Measurements from ENCODE around the gene NOXO1. TPM values are rescaled to one million over a fixed set of nuclear protein-coding genes. Genes with fewer than 3 reads are reported as not detected.
A peak's percentile ranks its signal among the peaks of the same experiment; 100 is the strongest.

Gene NOXO1
- total RNA-seq, 1 donor from 2014 or later = 1.5 TPM

DNA sequence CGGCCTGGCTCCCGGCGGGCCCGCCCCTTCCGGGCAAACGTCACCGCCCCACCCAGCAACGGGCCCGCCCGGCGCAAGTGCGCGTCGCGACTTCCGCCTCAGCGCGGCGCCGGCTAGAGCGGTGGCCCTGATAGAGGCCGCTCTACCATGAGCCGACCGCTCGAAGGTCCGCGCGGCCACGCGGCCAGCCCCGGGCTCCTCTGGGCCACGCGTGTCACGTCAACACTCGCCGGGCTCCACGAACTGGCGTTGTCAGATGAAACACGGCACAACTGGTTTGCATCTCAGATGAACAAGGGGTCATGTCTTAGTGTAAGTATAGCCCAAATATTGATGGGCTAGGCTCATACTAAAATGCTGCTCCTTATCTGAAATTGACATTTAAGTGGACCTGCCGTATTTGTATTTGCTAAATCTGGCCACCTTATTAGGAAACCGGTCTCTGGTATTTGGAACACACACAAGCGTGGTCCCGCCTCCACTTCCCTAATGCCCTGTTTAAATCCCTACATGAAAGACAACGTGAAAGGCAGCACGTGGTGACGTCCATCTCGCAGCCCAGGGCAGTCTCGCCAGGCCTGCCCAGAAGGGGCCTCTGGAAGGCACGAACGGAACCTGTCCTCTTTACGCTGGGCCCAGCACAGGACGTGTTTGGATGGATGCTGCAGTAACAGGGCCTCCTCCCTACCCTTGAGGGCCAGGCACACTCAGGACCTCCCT lies 28.7 kb upstream of the NOXO1 start, which contains the start of gene ZNF598:
TSS of gene ZNF598 (minus strand) at position 31 of the 720 bp plus-strand sequence.
- DNase-seq (ENCODE audit: low spot score, unreplicated experiment) = peak; percentile 69
- H3K4me1 Mint-ChIP-seq (ENCODE audit: low read depth) = peaks cover 17% of the 10 kb centered on the region
- no peaks in the 10 kb centered on the region for H3K9me3 Mint-ChIP-seq (ENCODE audit: low read depth)
- peak within 1 kb of the TSS; percentile 87 for H3K4me3 Mint-ChIP-seq (ENCODE audit: low read depth)
- H3K36me3 Mint-ChIP-seq (ENCODE audit: insufficient read depth) = peaks cover 2% of the 10 kb centered on the region
- no peaks in the 10 kb centered on the region for H3K27me3 Mint-ChIP-seq
- H3K27ac Mint-ChIP-seq = peak within 1 kb of the TSS; percentile 95
- TF ChIP-seq, protein P1, sequence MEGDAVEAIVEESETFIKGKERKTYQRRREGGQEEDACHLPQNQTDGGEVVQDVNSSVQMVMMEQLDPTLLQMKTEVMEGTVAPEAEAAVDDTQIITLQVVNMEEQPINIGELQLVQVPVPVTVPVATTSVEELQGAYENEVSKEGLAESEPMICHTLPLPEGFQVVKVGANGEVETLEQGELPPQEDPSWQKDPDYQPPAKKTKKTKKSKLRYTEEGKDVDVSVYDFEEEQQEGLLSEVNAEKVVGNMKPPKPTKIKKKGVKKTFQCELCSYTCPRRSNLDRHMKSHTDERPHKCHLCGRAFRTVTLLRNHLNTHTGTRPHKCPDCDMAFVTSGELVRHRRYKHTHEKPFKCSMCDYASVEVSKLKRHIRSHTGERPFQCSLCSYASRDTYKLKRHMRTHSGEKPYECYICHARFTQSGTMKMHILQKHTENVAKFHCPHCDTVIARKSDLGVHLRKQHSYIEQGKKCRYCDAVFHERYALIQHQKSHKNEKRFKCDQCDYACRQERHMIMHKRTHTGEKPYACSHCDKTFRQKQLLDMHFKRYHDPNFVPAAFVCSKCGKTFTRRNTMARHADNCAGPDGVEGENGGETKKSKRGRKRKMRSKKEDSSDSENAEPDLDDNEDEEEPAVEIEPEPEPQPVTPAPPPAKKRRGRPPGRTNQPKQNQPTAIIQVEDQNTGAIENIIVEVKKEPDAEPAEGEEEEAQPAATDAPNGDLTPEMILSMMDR (IDR thresholded peaks at IDR 0.05; ENCODE audit: unreplicated experiment) = no peak

DNA sequence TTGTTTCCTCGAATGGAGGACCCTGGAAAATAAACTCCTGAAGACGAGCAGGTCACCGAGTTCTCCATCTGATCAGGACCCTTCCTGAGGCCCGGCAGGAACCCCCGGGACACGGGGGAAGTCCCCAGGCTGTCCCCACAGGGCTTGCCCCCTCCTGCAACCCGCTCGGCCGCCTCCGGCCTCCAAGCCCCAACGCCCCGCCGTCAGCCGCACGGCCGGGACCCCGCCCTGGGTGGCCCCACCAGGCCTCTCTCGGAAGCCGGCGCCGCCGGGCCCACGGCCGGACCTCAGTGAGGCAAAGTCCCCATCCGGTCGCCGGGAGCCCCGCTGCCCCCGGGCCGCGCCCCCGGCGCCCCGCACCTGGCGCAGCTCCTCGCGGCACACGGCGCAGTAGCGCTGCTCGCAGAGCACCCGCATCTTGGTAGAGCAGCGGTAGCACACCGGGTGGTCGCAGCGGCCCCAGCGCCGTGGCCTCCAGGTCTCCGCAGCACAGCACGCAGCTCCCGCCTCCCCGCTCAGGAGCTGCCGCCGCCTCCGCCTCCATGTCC lies 28.0 kb upstream of the NOXO1 start:
- no peaks in the 10 kb centered on the region for H3K9me3 Mint-ChIP-seq (ENCODE audit: low read depth)
- no peak overlapping the region for H3K27ac Mint-ChIP-seq
- H3K27me3 Mint-ChIP-seq = no peaks in the 10 kb centered on the region
- peaks cover 2% of the 10 kb centered on the region for H3K36me3 Mint-ChIP-seq (ENCODE audit: insufficient read depth)
- H3K4me1 Mint-ChIP-seq (ENCODE audit: low read depth) = peaks cover 21% of the 10 kb centered on the region
- TF ChIP-seq, protein P1 (IDR thresholded peaks at IDR 0.05; ENCODE audit: unreplicated experiment) = no peak
- no peak for DNase-seq (ENCODE audit: low spot score, unreplicated experiment)
- peak overlapping the region; percentile 72 for H3K4me3 Mint-ChIP-seq (ENCODE audit: low read depth)

DNA sequence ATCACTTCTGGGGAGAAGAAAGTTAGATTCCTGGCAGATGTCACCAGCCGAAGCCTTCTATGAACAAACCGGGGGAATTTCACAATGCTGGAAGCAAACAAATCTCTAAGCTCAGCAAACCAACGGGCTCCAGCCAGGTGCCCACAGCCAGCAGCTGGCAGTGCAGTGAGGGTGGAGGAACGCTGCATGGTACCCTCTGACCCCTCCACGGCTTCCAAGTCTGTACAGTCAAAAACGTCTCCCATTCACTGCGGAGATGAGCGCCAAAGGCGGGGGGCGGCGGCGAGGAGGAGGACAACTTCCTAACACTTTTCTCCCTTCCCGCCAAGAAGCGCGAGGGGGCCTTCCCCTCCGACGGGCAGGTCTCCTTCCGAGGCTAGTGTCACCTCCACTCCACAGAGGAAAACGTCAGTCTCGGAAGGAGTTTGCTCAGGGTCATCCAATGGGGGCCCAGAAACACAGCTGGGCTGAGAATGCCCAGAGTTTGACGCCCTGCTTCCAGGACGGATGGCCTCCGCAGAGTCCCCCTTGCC lies 27.4 kb upstream of the NOXO1 start:
- H3K27ac Mint-ChIP-seq = peak overlapping the region; percentile 46
- H3K4me3 Mint-ChIP-seq (ENCODE audit: low read depth) = peak overlapping the region; percentile 72
- no peaks in the 10 kb centered on the region for H3K9me3 Mint-ChIP-seq (ENCODE audit: low read depth)
- TF ChIP-seq, protein P1 (IDR thresholded peaks at IDR 0.05; ENCODE audit: unreplicated experiment) = no peak
- H3K4me1 Mint-ChIP-seq (ENCODE audit: low read depth) = peaks cover 21% of the 10 kb centered on the region
- no peak for DNase-seq (ENCODE audit: low spot score, unreplicated experiment)
- no peaks in the 10 kb centered on the region for H3K27me3 Mint-ChIP-seq
- H3K36me3 Mint-ChIP-seq (ENCODE audit: insufficient read depth) = peaks cover 2% of the 10 kb centered on the region

DNA sequence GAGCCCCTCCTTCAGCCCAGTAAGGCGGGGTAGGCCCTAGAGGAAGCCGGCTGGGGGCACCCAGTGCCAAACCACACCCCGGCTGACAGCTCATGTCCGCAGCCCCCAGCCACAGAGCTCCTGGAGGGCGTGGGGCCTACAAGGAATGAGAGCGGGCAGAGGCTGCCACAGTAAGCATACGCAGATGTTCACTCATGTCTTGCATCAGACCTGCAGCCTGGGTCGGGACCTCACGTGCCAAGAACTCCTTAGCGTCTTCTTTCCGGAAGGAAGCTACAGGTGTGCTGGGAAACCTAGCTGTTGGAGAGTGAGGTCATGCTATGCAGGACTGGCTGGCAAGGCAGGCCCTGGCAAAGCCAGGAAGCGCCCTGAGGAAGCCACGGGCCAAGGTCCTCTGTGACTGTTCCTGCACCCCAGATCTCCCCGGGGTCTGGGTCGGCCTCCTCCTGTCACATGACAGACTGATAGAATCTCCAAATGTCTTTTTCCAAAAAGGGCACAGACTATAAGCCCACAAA lies 26.8 kb upstream of the NOXO1 start:
- Mint-ChIP-seq H3K4me3 (ENCODE audit: low read depth) (peak overlapping the region; percentile 72), H3K4me1 (ENCODE audit: low read depth) (peaks cover 21% of the 10 kb centered on the region), H3K36me3 (ENCODE audit: insufficient read depth) (peaks cover 2% of the 10 kb centered on the region), H3K27ac (peak overlapping the region; percentile 46), H3K9me3 (ENCODE audit: low read depth) (no peaks in the 10 kb centered on the region), H3K27me3 (no peaks in the 10 kb centered on the region)
- TF ChIP-seq, protein P1 (IDR thresholded peaks at IDR 0.05; ENCODE audit: unreplicated experiment) = no peak
- DNase-seq (ENCODE audit: low spot score, unreplicated experiment) = no peak

DNA sequence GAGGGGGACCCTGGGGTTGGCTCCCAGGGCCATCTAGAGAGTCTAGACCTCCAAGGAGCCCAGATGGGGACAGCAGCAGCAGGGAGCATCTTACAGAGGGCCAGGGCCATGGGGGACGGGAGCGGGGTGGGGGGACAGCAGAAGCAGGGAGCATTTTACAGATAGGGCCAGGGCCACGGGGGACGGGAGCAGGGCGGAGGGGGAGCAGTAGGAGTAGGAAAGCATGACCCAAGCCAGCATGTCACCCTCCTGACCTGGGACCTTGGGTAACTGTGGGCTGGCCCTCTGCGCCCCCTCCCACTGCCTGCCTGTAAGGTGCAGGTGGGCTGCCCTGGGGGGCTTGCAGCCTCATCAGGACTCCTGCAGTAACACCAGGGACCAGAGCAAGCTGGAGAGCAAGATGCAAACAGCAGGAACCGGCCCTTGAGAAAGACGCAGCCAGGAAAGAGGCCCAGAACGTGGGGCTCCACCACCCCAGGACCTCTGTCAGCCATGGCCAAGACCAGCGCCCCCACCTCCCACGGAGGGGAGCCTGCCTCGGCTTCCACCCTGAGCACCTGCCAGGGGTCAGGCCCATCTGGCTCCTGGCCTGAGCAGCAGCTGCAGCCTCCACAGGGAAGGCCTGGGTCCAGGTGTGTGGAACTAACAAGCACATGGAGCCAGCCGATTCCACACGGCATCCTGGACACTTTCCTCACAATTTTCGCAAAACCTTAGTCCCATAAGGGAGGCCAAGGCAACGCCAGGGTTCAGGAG lies 26.0 kb upstream of the NOXO1 start:
- Mint-ChIP-seq H3K4me3 (ENCODE audit: low read depth) (peak overlapping the region; percentile 72), H3K27me3 (no peaks in the 10 kb centered on the region), H3K27ac (peak overlapping the region; percentile 50), H3K9me3 (ENCODE audit: low read depth) (no peaks in the 10 kb centered on the region), H3K36me3 (ENCODE audit: insufficient read depth) (peaks cover 2% of the 10 kb centered on the region), H3K4me1 (ENCODE audit: low read depth) (peaks cover 21% of the 10 kb centered on the region)
- DNase-seq (ENCODE audit: low spot score, unreplicated experiment) = no peak
- TF ChIP-seq, protein P1 (IDR thresholded peaks at IDR 0.05; ENCODE audit: unreplicated experiment) = no peak
